Nucleus accumbens (tissue), 56 donors: ENCODE measurements around the gene MTCH2.
"Not testable (repeated sequence)": the region's sequence is repeated elsewhere in the genome, so short reads cannot be mapped to it uniquely, and the experiment has no call there.

Experiments
- DNase-seq, 56 donors: peaks; one replicate each; lab custom pipeline; 2025; lab: John Stamatoyannopoulos, UW

Gene MTCH2

GRCh38 chr11:47642099-47642855 lies at the start of gene MTCH2:
MTCH2 (minus strand) TSS chr11:47642559; CDS start chr11:47642465, 94 bp downstream.
- DNase-seq = peak; percentile 63 to 98 (median 94)

GRCh38 chr11:47691979-47692378 lies 49.6 kb upstream of the MTCH2 start:
- peak in 7 of 56 donors; percentile 4 to 53 (median 14) for DNase-seq

- DNase-seq = no peak
Observed at GRCh38 chr11:47689480-47689879, 47.1 kb upstream of the MTCH2 start.

GRCh38 chr11:47688991-47689390 lies 46.6 kb upstream of the MTCH2 start:
- no peak for DNase-seq

- no peak for DNase-seq
Observed at GRCh38 chr11:47688111-47688510, 45.8 kb upstream of the MTCH2 start.

- DNase-seq = not testable (repeated sequence)
Observed at GRCh38 chr11:47686704-47687103, 44.3 kb upstream of the MTCH2 start.

- no peak for DNase-seq
Observed at GRCh38 chr11:47686151-47686550, 43.8 kb upstream of the MTCH2 start.

GRCh38 chr11:47675851-47676250 lies 33.5 kb upstream of the MTCH2 start:
- no peak for DNase-seq

- DNase-seq = no peak
Observed at GRCh38 chr11:47672283-47672730, 29.9 kb upstream of the MTCH2 start.

GRCh38 chr11:47669856-47670255 lies 27.5 kb upstream of the MTCH2 start:
- DNase-seq = no peak

GRCh38 chr11:47668665-47669064 lies 26.3 kb upstream of the MTCH2 start:
- no peak for DNase-seq

- DNase-seq = no peak
Observed at GRCh38 chr11:47667555-47667954, 25.2 kb upstream of the MTCH2 start.

GRCh38 chr11:47667135-47667534 lies 24.8 kb upstream of the MTCH2 start:
- no peak for DNase-seq

GRCh38 chr11:47664936-47665335 lies 22.6 kb upstream of the MTCH2 start:
- not testable (repeated sequence) for DNase-seq

- DNase-seq = no peak
Observed at GRCh38 chr11:47661245-47661644, 18.9 kb upstream of the MTCH2 start.

- DNase-seq = no peak
Observed at GRCh38 chr11:47659276-47659675, 16.9 kb upstream of the MTCH2 start.

GRCh38 chr11:47656260-47656885 lies 14.0 kb upstream of the MTCH2 start:
- DNase-seq = no peak

- DNase-seq = no peak
Observed at GRCh38 chr11:47651818-47652469, 9.6 kb upstream of the MTCH2 start.

- peak in 1 of 56 donors; percentile 1 for DNase-seq
Observed at GRCh38 chr11:47649276-47649675, 6.9 kb upstream of the MTCH2 start.

- DNase-seq = no peak
Observed at GRCh38 chr11:47646019-47646418, 3.7 kb upstream of the MTCH2 start.

GRCh38 chr11:47645500-47645899 lies 3.1 kb upstream of the MTCH2 start:
- DNase-seq = no peak
